ENCODE measurements around the gene ERC1.

ERC1 gene

GRCh38 chr12:1220127-1221092, 229.4 kb downstream of the ERC1 start:
- no peak for DNase-seq (ENCODE audit: low read depth)
- no peak overlapping the region for H3K4me3 ChIP-seq (ENCODE audit: low read depth, low read length)
- TF ChIP-seq POLR2A (IDR thresholded peaks at IDR 0.05; ENCODE audit: extremely low read depth, insufficient read length) (no peak), MYC (IDR thresholded peaks at IDR 0.05; ENCODE audit: low read depth, low read length) (no peak), MAX (IDR thresholded peaks at IDR 0.05; ENCODE audit: low read depth, low read length) (no peak), CTCF (IDR thresholded peaks at IDR 0.05; ENCODE audit: low read depth, low read length) (no peak)

GRCh38 chr12:1222858-1223639, 232.0 kb downstream of the ERC1 start:
- DNase-seq (ENCODE audit: low read depth), result no peak
- TF ChIP-seq CTCF (IDR thresholded peaks at IDR 0.05; ENCODE audit: low read depth, low read length), result no peak
- TF ChIP-seq MAX (IDR thresholded peaks at IDR 0.05; ENCODE audit: low read depth, low read length), result no peak
- no peak for TF ChIP-seq MYC (IDR thresholded peaks at IDR 0.05; ENCODE audit: low read depth, low read length)
- no peak for TF ChIP-seq POLR2A (IDR thresholded peaks at IDR 0.05; ENCODE audit: extremely low read depth, insufficient read length)
- no peak overlapping the region for H3K4me3 ChIP-seq (ENCODE audit: low read depth, low read length)

GRCh38 chr12:1226951-1227350, 235.9 kb downstream of the ERC1 start:
- no peak for DNase-seq (ENCODE audit: low read depth)
- TF ChIP-seq MYC (IDR thresholded peaks at IDR 0.05; ENCODE audit: low read depth, low read length) (no peak), MAX (IDR thresholded peaks at IDR 0.05; ENCODE audit: low read depth, low read length) (no peak), POLR2A (IDR thresholded peaks at IDR 0.05; ENCODE audit: extremely low read depth, insufficient read length) (no peak), CTCF (IDR thresholded peaks at IDR 0.05; ENCODE audit: low read depth, low read length) (no peak)
- no peak overlapping the region for H3K4me3 ChIP-seq (ENCODE audit: low read depth, low read length)

- TF ChIP-seq CTCF (IDR thresholded peaks at IDR 0.05; ENCODE audit: low read depth, low read length), result no peak
- TF ChIP-seq POLR2A (IDR thresholded peaks at IDR 0.05; ENCODE audit: extremely low read depth, insufficient read length), result no peak
- no peak for TF ChIP-seq MAX (IDR thresholded peaks at IDR 0.05; ENCODE audit: low read depth, low read length)
- TF ChIP-seq MYC (IDR thresholded peaks at IDR 0.05; ENCODE audit: low read depth, low read length), result no peak
- no peak for DNase-seq (ENCODE audit: low read depth)
- no peak overlapping the region for H3K4me3 ChIP-seq (ENCODE audit: low read depth, low read length)
Measured at GRCh38 chr12:1234073-1234472, 243.1 kb downstream of the ERC1 start.

- TF ChIP-seq POLR2A (IDR thresholded peaks at IDR 0.05; ENCODE audit: extremely low read depth, insufficient read length), result no peak
- no peak for TF ChIP-seq MYC (IDR thresholded peaks at IDR 0.05; ENCODE audit: low read depth, low read length)
- TF ChIP-seq CTCF (IDR thresholded peaks at IDR 0.05; ENCODE audit: low read depth, low read length), result no peak
- no peak for TF ChIP-seq MAX (IDR thresholded peaks at IDR 0.05; ENCODE audit: low read depth, low read length)
- DNase-seq (ENCODE audit: low read depth), result no peak
- no peak overlapping the region for H3K4me3 ChIP-seq (ENCODE audit: low read depth, low read length)
Measured at GRCh38 chr12:1246637-1247036, 255.6 kb downstream of the ERC1 start.

Data from NB4 (cell line).